ENCODE results near the gene MAP2K1. TPM values are rescaled to one million over a fixed set of nuclear protein-coding genes. Genes with fewer than 3 reads are reported as not detected.

Gene MAP2K1
- 72.5 and 80.6 TPM in 2 replicates for total RNA-seq

GRCh38 chr15:66386204-66387123 is at the start of gene MAP2K1:
Gene MAP2K1, plus strand, starts transcription at chr15:66386912. Its CDS starts 436 bp downstream, at chr15:66387348.

GRCh38 chr15:66356359-66357236 is 30.1 kb upstream of the MAP2K1 start, which contains the start of gene TIPIN:
Gene TIPIN, minus strand, starts transcription at chr15:66356685. Its CDS starts 3,738 bp downstream, at chr15:66352947.

GRCh38 chr15:66497502-66498455 is 111.1 kb downstream of the MAP2K1 start, which contains the start of gene SNAPC5:
Gene SNAPC5, minus strand, starts transcription at chr15:66497762. Its CDS starts 31 bp downstream, at chr15:66497731.

GRCh38 chr15:66504563-66505429 is 118.1 kb downstream of the MAP2K1 start, which contains the start of the genes RPL4 and ZWILCH:
Gene RPL4, minus strand, starts transcription at chr15:66504855. Its CDS starts 65 bp downstream, at chr15:66504790.
Gene ZWILCH, plus strand, starts transcription at chr15:66505326. Its CDS starts 13 bp downstream, at chr15:66505339.

Small RNA genes within 50 kb of the gene (small RNA-seq; reads per million reads assigned to genes)
- gene ATP5MFP6 (not detected), gene MIR4512 (not detected), gene RF00019 (not detected), gene RF01159 (not detected), gene SCARNA14 (71.4 reads per million, percentile 98 among the genes with 10 or more reads in this experiment), gene SNORD16 (not detected), gene SNORD18A (not detected), gene SNORD18B (not detected), gene SNORD18C (not detected)

Other genes with a start within 250 kb of the MAP2K1 start
- under 0.01 TPM in 1 of 2 replicates, not detected in the other for gene MEGF11, start 133.2 kb upstream of the MAP2K1 start, total RNA-seq
- 23.5 and 53.4 TPM in 2 replicates for gene DIS3L, start 93.3 kb upstream of the MAP2K1 start, total RNA-seq
- gene TIPIN, start 30.2 kb upstream of the MAP2K1 start, total RNA-seq, result 16.9 and 18.8 TPM in 2 replicates
- 11.2 and 12.0 TPM in 2 replicates for gene SNAPC5, start 110.8 kb downstream of the MAP2K1 start, total RNA-seq
- gene RPL4, start 117.9 kb downstream of the MAP2K1 start, total RNA-seq, result 3,099 and 3,187 TPM in 2 replicates
- 53.5 and 56.5 TPM in 2 replicates for gene ZWILCH, start 118.4 kb downstream of the MAP2K1 start, total RNA-seq
- gene LCTL, start 179.1 kb downstream of the MAP2K1 start, total RNA-seq, result not detected in 2 replicates